NCI-H187 (cell line): ENCODE results near the gene TAS2R60.
"Not testable (repeated sequence)": the region's sequence is repeated elsewhere in the genome, so short reads cannot be mapped to it uniquely, and the experiment has no call there.

Experiments used
- DNase-seq, 2 experiments: peaks; one replicate each; lab custom pipeline; 2025; lab: John Stamatoyannopoulos, UW

TAS2R60 gene

DNA sequence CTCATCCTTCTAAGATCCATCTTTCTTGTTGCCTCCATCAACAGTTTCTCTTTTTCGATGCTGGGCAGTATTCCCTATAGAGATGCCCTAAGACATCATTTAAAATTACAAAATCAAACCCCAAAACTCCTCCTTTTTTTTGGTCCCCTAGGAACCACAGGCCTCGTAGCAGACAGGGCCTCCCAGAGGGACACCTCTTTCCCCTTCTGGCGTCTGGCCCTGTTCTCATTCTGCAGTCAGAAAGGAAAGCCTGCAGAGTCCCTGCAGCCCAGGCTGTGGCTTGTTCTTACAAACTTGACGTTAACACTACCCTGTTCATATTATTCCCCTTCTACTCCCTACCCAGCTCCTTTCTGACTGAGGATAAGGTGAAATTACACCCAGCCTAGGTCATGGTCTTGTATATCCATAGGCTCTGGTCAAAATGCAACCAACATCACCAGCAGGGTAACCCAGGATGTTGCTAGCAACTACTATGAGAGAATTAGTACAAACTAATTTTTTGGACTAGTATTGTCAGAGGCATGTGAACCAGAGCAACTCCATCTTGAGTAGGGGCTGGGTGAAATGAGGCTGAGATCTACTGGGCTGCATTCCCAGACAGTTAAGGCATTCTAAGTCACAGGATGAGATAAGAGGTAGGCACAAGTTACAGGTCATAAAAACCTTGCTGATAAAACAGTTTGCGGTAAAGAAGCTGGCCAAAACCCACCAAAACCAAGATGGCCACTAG, 31.1 kb upstream of the TAS2R60 start:
- DNase-seq, result no peak

DNA sequence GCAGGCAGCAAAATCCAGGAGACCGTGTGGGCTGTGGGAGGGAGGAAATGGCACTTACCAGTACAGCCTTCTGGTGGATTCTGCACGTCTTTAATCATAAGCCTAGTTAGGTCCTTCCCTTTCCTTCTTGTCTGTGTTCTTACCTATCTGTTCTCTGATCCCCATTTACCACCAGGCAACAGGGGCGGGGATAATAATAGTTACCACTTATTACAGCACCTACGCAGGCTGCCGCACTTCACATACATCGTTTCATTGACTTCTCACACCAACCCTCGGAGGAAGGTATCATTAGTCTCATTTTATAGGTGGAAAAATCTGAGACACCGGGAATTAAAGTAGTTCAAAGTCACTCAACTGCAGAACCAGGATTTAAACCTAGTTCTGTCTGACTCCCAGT, 30.1 kb upstream of the TAS2R60 start:
- DNase-seq, result no peak

DNA sequence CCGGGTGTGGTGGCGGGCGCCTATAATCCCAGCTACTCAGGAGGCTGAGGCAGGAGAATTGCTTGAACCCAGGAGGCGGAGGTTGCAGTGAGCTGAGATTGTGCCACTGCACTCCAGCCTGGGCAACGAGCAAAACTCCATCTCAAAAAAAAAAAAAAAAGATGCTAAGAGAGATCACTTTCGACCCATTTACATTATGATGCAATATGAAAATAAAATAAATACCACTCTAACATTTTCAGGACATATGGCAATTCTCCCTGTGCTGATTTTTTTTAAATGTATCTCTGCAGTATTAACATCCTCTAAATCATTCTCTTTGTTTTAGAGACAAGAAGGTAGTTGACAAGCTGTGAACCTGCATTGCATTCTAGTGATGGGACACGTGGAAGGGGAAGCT, 28.0 kb upstream of the TAS2R60 start:
- not testable (repeated sequence) for DNase-seq

DNA sequence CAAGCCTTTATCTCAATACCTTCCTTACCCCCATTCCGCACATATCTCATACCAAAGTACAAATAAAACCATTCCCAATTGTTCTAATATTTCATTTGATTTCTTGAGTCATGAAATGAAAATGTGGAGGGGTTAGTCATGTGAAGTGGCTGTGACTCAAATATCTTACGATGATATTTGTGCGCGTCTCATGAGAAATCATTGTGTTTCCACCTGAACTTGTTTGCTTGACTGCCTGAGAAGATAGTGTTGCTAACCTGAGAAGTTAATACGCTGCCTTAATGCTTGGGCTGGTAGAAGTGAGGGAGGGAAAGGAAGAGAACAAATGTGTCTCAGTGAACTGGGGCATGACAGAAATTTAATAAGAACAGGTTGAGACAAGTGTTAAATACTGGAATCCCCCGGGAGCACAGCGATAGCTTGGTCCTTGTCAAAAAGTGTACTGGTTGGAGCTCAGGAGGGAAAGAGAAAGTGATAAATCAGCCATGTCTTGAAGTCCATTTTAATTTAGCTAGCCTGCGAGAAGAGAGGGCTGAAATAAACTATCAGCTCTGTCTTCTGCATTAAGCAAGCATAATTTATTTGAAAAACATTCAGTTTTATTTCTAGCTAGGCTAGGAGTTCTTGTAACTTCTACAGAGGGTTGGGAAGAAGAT, 27.4 kb upstream of the TAS2R60 start:
- no peak for DNase-seq

DNA sequence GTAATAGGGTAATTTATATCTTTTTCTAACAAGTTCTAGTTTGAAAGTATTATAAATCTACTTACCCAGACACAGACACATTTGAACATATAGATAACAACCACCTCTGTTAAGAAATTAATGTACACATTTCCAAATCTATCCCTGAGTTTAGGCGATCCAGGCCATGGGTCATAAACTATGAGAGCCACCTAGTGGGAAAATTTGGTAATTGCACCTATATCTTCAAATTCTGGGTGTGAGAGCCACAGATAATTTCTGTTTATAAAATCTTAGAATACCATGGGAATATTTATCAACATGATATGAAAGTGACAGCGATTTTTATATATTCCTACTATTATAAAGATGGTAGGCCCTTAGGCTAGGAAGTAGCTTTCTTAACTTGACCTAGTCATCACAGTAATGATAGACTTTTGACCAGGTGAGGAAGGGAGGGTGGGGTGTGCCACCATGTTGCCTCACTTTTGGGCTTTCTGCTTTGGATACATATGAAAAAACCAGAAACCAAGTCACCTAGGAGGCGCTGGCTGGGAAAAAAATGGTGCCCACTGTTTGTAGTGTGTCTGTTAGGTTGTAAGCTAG, 26.6 kb upstream of the TAS2R60 start:
- no peak for DNase-seq

DNA sequence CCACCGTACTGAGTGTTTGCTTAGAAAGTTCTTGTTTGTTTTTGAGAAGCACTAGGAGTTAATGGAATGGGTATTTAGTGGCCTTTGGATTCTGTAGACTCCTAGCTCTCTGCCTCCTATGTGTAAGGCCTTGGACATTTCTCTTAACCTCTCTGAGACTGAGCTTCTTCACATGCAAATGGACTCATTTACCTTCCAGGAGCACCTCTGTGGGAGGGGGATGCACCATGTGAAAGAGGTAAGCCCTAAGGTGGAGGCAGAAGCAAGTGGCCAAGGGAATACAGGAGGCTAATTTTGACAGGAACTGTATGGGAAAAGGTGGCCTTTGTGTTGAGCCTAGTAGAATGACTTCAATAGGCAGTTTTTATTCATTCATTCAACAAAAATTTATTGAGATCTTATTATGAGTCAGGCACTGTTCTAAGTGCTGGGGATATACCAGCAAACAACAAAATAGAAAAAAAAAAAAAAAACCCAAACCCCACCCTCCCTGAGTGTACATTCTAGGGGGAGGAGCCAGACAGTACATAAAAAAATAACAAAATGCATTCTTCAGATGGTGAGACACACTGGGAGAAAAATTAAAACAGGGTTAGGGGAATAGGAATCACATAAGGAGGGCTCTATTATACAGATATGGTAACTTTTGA, 25.4 kb upstream of the TAS2R60 start:
- DNase-seq, result no peak

DNA sequence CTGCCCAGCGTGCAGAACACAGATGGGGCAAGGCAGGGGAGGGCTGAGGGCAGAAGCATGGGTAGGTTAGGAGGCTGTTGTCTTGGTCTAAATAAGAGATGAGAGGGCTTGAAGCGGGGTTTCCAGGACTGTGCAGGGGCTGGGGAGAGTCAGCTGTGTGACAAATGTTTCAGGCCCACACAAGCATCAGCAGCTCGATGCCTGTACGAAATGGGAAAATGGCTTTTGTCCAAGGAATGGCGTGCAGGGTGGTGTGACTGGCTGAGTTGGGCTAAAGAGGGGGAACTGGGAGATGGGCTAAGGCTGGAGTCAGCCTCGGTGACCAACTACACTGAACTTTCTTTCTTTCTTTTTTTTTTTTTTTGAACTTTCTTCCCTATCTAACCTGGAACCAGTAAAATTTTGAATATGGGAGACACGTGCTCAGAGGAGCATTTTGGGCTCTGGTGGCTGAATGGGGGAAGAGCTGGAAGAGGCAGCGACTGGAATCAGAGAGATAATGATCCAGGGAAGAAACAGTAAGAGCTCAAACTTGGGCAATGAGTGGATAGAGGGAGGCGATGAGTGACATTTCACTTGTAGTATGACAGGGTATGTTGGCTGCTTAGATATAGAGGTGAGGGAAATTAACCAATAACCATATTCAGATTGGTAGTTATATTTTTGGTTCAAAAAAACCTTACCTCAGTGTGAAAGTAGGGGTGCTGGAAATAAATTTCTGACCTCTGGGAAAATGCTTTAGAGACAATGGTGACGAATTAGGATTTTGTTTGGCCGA, 24.4 kb upstream of the TAS2R60 start:
- no peak for DNase-seq

DNA sequence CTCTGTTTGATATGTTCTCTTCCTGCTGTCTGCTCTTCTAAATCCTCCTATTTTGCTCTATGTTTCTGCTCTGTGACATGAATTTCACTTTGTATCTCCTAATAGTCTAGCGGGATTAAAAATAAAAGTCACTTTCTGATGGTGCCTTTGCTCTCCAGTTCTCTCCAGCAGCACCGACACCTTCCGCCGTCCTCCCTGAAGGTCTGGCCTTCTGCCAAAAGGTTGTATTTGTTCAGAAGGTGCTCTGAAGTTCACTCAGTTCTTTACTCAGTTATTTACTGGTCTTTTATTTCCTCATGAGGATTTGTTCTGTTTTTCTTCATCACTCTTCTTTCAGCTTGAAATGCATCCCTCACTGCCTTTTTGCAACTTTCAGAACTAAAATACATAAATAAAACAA, 23.4 kb upstream of the TAS2R60 start:
- no peak for DNase-seq

DNA sequence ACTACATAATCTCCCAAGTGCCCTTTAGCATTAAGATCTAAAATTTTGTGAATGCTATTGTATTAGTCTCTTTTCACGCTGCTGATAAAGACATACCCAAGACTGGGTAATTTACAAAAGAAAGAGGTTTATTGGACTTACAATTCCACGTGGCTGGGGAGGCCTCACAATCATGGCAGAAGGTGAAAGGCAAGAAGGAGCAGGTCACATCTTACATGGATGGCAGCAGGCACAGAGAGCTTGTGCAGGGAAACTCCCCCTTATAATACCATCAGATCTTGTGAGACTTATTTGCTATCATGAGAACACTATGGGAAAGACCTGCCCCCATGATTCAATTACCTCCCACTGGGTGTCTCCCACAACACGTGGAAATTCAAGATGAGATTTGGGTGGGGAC, 22.6 kb upstream of the TAS2R60 start:
- not testable (repeated sequence) for DNase-seq

DNA sequence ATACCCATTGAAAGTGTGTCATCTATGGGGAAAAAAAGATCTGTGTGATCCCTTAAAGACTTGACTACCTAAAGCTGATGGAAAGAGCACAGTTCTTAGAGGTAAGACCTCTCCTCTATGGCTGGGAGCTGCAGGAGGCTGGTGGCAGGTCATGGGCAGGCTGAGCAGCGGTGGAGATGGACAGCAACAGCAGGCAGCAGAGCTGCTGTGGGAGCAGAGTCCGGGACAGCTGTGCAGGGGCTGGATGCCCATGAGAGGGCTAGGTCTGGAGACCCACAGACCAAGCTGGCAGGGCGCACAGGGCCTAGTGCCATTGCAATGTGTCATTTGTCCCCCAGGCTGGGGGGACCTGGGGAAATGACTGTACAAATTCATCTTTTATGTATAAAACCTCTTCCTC, 21.2 kb upstream of the TAS2R60 start:
- DNase-seq, result no peak

DNA sequence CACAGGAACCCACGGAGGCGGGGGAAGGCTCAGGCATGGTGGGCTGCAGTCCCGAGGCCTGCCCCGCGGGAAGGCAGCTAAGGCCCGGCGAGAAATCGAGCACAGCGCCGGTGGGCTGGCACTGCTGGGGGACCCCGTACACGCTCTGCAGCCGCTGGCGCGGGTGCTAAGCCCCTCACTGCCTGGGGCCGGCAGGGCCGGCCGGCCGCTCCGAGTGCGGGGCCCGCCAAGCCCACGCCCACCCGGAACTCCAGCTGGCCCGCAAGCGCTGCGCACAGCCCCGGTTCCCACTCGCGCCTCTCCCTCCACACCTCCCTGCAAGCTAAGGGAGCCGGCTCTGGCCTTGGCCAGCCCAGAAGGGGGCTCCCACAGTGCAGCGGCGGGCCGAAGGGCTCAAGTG, 18.8 kb upstream of the TAS2R60 start:
- not testable (repeated sequence) for DNase-seq

DNA sequence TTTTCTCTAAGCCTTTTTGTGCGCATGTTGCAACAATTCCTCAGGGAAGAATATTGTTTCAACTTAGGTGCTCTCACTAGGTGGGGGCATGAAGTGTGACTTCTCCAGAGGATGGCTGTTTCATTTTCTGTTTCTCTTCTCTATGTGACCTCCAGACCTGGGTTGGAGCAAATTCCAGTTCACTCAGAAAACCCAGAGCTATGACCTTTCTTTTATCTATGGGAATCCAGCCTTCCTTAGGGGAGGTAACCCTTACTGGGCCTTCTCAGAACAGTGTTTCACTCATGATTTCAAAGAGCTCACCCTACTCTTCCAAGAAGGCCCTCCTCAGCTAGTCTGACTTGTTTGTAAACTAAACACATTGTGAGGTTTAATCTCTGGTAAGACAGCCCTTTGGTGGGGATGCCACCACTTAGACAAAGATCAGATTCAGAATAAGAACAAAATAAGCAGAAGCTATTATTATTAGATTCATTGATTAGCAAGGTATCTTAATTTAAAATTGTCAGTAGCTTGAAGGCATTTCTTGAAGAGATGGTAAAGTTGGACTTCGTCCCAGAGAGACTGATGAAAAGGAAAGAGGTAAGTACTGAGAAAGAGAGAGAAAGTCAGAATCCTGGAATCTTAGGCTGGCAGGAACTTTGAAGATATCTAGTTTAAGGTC, 16.6 kb upstream of the TAS2R60 start:
- DNase-seq, result no peak

DNA sequence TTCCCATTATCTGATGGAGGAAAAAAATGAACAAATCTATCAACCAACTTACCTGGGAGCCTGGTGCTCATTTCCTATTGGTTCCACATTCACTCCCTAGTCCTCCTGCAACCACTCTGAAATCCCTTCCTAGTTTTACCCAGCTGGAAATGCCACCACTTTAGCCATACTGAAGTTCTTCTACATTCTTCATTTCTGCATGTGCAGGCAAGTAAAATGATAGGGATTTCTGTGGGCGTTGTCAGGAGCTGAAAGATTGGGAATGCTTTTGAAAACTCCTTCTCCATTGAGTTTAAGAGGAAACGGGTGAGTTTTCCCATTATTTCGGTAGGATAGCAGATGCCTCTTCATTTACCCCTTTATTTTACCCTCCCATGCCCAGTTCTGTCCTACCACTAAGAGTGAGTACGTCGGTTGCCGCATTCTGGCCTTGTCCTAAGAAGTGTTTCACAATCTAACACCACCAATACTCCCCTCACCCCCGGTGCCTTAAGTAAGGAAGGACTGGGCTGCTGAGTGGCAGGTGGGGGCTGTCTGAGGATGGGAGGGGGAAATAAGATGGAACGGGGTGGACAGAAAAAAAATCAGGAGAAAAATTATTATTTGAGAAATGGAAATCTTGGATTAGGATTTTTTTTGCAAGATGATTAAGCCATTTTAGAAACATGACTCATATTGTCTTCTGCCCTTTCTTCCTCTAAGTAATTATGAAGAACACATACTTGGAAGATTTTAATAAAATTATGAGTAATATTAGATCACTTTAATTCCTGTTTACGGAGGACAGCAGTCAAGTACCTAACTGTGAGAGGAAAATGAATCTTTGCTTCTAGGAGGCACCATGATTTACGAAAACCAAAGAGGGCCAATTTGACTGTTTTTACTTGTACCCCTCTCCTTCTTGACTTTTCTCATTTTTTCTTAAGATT, 13.2 kb upstream of the TAS2R60 start:
- DNase-seq, result no peak

DNA sequence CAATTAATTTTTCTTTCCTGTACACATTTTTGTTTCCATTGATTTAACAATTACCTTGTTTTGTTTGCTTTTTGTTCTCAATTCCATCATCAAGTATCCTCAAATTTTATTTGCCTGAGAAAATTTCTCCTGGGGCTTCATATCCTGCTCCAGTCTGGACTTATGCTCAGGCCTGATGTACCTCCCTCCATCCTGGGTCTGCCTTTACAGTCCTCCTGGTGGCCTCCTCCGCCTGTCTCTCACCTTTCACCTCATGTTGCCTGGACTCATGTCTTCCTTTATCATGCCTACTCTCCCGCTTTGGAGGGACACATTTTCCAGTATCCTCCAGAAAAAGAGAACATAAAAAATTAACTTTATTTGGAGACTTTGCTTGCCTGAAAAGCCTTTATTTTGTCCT, 12.1 kb upstream of the TAS2R60 start:
- DNase-seq, result no peak

DNA sequence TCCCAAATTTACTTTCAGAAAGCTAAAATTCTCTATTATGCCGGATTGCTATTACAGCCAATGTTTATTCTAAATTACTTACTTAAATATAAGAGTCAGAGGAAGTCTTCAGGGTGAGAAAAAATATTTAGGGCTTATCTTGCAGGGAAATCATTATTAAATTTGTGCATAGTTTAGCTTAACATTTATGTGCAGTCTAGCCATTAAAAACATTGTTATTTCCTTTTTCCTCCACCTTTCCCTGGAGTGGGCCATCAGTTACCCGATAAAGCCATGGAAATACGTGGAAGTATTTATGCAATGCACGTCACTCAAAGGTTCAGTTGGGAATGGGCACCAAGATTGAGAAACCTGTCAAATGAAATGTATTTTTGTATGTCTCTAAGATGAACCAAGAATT, 9.5 kb upstream of the TAS2R60 start:
- DNase-seq, result no peak

DNA sequence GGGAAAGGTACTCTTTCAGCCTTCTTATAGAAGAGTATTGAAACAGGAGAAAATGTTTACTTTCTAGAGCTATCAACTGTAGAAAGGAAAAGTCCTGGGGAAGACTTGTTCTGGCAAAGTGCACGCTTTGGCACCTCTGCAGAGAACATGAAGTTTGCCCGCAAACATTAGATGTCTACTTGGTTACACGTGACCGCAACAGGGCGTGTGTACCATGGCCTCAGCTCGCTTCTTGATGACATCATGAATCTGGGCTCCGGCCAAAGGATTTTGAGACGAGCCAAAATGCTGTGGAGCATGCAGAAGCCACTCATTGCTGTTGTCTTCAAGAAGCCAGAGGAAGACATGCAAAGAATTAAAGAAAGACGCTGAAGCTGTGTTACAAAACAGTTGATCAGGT, 8.6 kb upstream of the TAS2R60 start:
- no peak for DNase-seq

DNA sequence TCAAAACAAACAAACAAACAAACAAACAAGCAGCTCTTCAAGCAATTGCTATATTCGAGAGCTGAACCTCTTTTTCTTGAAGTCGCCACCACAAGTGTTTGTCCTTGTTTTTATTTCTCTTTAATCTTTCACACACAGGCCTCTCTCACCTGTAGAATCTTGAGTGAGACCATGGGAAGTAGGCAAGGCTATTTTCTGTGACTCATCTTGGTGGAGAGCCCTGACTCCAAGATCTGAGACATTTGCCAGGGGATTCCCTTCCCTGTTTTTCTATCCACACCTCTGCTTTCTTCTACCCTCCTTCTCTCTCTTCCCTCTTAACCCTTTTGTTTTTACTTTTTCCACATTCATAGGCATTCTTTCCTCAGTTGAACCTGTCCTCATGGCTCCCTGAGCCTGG, 8.0 kb upstream of the TAS2R60 start:
- DNase-seq, result no peak

DNA sequence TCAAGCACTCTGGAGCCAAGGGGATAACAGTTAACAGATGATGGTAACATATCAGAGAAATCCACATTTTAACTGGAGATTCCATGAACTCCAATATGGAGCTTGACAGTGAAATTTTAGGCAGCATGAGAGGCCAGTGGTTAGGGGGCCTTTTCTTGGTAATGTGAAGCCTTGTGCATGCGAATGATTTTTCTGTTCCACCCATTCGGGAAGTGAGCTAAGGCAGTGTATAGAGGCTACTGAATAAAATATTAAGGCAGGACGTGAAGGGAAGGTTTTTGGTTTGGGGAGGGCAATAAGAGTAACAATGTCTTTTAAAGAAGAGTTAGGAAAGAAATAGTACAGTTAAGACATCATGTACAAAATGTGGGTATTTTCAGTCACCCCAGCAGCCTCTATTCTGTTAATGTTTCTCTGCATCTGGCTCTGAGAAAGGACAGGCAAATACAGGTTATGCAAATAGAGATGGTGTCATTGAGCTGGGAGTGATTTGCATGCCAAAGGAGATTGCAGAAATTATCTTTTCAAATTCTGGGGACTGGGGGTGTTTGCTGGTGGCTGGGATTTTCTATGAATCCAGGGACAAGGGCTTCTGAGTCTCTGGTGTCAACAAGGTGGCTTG, 6.8 kb upstream of the TAS2R60 start:
- no peak for DNase-seq

DNA sequence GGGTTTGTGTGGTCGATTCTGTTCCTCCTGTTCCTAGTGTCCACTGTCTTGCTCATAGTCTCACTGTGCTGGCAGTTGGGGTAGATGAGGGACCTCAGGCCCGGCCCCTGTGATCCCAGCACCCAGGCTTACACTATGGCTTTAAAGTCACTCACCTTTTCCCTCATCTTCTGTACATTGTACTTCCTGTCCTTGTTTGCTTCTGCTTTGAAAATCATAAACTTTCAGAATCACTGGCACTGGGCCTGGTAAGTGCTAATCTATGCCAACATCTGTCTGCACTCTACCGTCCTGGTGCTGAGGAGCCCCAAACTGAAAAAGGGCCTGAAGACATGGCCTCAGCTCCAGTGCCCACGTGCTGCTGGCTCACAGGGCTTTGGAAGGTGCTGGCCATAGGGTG, 5.7 kb upstream of the TAS2R60 start:
- no peak for DNase-seq

DNA sequence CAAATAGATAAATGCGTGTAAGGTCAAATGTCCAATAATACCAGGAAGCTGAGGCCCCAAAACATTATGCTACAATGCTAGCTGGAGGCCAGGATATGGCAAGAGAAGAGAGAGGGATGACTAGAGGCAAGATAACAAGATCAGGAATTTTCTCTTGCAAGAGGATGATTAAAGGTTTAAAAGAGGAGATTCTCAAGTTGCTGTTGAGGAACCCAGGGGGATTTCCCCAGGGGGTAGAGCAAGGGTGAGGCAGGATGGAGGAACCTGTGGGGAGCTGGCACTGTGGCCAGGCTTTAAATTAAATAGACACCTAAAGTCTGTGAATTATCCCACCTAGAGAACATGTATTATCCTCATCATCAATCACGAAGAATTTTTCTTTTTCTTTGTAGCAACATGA, 3.4 kb upstream of the TAS2R60 start:
- DNase-seq, result no peak
